ENCODE data around the gene H2BK1.

DNA sequence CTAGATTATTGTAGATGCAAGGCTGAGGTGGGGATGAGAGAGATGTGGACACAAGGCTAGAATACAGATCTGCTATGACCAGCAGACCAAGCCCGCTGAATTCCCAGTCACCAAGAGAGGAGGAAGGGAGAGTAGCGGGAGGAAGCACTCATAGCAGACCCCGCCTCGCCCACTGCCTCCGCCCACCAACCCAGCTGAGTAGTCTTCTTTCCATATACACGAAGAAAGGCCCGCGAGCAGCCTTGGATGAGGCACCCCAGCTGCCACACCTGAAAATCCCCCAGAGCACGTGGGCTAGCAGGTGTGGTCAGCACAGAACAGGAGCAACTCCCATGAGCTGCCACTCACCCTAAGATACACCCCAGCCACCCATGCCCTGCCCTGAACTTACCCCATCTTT lies 7.9 kb upstream of the H2BK1 start:
- TF ChIP-seq POLR2A (IDR thresholded peaks at IDR 0.05) (no peak), POLR2AphosphoS5 (IDR thresholded peaks at IDR 0.05) (no peak)
- TF ChIP-seq, protein P1, sequence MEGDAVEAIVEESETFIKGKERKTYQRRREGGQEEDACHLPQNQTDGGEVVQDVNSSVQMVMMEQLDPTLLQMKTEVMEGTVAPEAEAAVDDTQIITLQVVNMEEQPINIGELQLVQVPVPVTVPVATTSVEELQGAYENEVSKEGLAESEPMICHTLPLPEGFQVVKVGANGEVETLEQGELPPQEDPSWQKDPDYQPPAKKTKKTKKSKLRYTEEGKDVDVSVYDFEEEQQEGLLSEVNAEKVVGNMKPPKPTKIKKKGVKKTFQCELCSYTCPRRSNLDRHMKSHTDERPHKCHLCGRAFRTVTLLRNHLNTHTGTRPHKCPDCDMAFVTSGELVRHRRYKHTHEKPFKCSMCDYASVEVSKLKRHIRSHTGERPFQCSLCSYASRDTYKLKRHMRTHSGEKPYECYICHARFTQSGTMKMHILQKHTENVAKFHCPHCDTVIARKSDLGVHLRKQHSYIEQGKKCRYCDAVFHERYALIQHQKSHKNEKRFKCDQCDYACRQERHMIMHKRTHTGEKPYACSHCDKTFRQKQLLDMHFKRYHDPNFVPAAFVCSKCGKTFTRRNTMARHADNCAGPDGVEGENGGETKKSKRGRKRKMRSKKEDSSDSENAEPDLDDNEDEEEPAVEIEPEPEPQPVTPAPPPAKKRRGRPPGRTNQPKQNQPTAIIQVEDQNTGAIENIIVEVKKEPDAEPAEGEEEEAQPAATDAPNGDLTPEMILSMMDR (IDR thresholded peaks at IDR 0.05 in 8 of 11, conservative IDR thresholded peaks at IDR 0.05 in 3 of 11), result no peak

Measured in spleen (tissue), 7 donors.